Calu3 (cell line): ENCODE data around the gene RPSA. TPM values are rescaled to one million over a fixed set of nuclear protein-coding genes. Genes with fewer than 3 reads are reported as not detected.
A peak's percentile ranks its signal among the peaks of the same experiment; 100 is the strongest.

Experiments used
- BruUV-seq: library from RNA; stranded (reverse); fragments of 400-500 nt; replicated peaks from 2 replicates; lab custom pipeline; 2021; lab: Mats Ljungman, UMichigan
- CTCF ChIA-PET: fragments of 300-600 bp; sonication (Branson Sonifier 250); formaldehyde crosslinking; loops from one replicate; lab custom pipeline; 2022; ENCODE audit warnings: antibody characterized with exemption; lab: Charles Lee
- DNase-seq: peaks from one replicate; pipeline ENCODE4 v3.0.0; 2022
- H3K27ac Mint-ChIP-seq: one replicate; pipeline ENCODE4 v1.8.0; 2022; ENCODE audit warnings: mixed read lengths; ENCODE audit not compliant: unreplicated experiment
- H3K27me3 Mint-ChIP-seq: one replicate; pipeline ENCODE4 v1.8.0; 2022; ENCODE audit warnings: mixed read lengths; ENCODE audit not compliant: unreplicated experiment
- H3K36me3 Mint-ChIP-seq: one replicate; pipeline ENCODE4 v1.8.0; 2022; ENCODE audit warnings: mild to moderate bottlenecking, moderate library complexity, mixed read lengths; ENCODE audit not compliant: insufficient read depth, unreplicated experiment
- H3K4me1 Mint-ChIP-seq: one replicate; pipeline ENCODE4 v1.8.0; 2022; ENCODE audit warnings: mild to moderate bottlenecking, low read depth, mixed read lengths; ENCODE audit not compliant: unreplicated experiment
- H3K4me3 Mint-ChIP-seq: one replicate; pipeline ENCODE4 v1.8.0; 2022; ENCODE audit warnings: mild to moderate bottlenecking, low read depth, moderate library complexity, mixed read lengths; ENCODE audit not compliant: unreplicated experiment
- H3K9me3 Mint-ChIP-seq: one replicate; pipeline ENCODE4 v1.8.0; 2022; ENCODE audit warnings: low read depth, mixed read lengths; ENCODE audit not compliant: unreplicated experiment
- CTCF ChIP-seq: fragments of 200-600 bp; IDR thresholded peaks from one replicate; pipeline ENCODE4 v1.8.0; 2022; ENCODE audit warnings: antibody characterized with exemption; ENCODE audit not compliant: unreplicated experiment
- intact Hi-C: fragments of 100-400 bp; cut with micrococcal nuclease; formaldehyde crosslinking; loops from one replicate; pipeline ENCODE4 v1.10.0; 2022; ENCODE audit not compliant: unreplicated experiment
- total RNA-seq: library from RNA; stranded (reverse); gene quantifications from 2 replicates; pipeline ENCODE4 v1.2.3, GENCODE V29; 2022

Gene RPSA
- total RNA-seq, 1 experiment from 2014 or later, result 904 TPM

- TF ChIP-seq CTCF, result no peak
- CTCF ChIA-PET, result interaction anchor here (1.3 to 3.2 kb wide), 3 partner anchors 87 to 252 kb away, joined by 4 to 32 read pairs (median 31); no protein-coding TSS in a partner anchor
- no peak overlapping the region for H3K4me3 Mint-ChIP-seq
- no TSS peak for BruUV-seq
- H3K9me3 Mint-ChIP-seq, result no peaks in the 10 kb centered on the region
- H3K4me1 Mint-ChIP-seq, result peaks cover 9% of the 10 kb centered on the region
- no peaks in the 10 kb centered on the region for H3K27me3 Mint-ChIP-seq
- H3K36me3 Mint-ChIP-seq, result peaks cover 23% of the 10 kb centered on the region
- DNase-seq, result no peak
- no peak overlapping the region for H3K27ac Mint-ChIP-seq
- intact Hi-C loops, result loop anchor here (2.0 kb wide), 2 partner anchors 86 to 190 kb away; no protein-coding TSS in a partner anchor
These were observed 27.4 kb upstream of the RPSA start for GRCh38 chr3:39378957-39379777.

- no peak overlapping the region for H3K27ac Mint-ChIP-seq
- peaks cover 29% of the 10 kb centered on the region for H3K36me3 Mint-ChIP-seq
- H3K27me3 Mint-ChIP-seq, result no peaks in the 10 kb centered on the region
- CTCF ChIA-PET, result interaction anchor here (2.1 to 3.2 kb wide), 2 partner anchors 88 to 91 kb away, joined by 31 to 32 read pairs; no protein-coding TSS in a partner anchor
- H3K9me3 Mint-ChIP-seq, result no peaks in the 10 kb centered on the region
- no peak for TF ChIP-seq CTCF
- BruUV-seq, result no TSS peak
- DNase-seq, result no peak
- no peak overlapping the region for H3K4me3 Mint-ChIP-seq
- intact Hi-C loops, result loop anchor here (2.0 to 5.0 kb wide), 3 partner anchors 47 to 191 kb away; no protein-coding TSS in a partner anchor
- peaks cover 9% of the 10 kb centered on the region for H3K4me1 Mint-ChIP-seq
These were observed 26.8 kb upstream of the RPSA start for GRCh38 chr3:39379778-39380155.

GRCh38 chr3:39381432-39381831 lies 25.1 kb upstream of the RPSA start:
- DNase-seq, result no peak
- H3K9me3 Mint-ChIP-seq, result no peaks in the 10 kb centered on the region
- no peaks in the 10 kb centered on the region for H3K27me3 Mint-ChIP-seq
- intact Hi-C loops, result loop anchor here (5.0 kb wide), 1 partner anchor 49 kb away; no protein-coding TSS in a partner anchor
- BruUV-seq, result no TSS peak
- H3K36me3 Mint-ChIP-seq, result peaks cover 35% of the 10 kb centered on the region
- H3K4me3 Mint-ChIP-seq, result no peak overlapping the region
- TF ChIP-seq CTCF, result no peak
- H3K27ac Mint-ChIP-seq, result no peak overlapping the region
- H3K4me1 Mint-ChIP-seq, result peaks cover 24% of the 10 kb centered on the region
- CTCF ChIA-PET, result no interaction called here

- BruUV-seq, result TSS peak; percentile 78
- H3K9me3 Mint-ChIP-seq, result no peaks in the 10 kb centered on the region
- peak; percentile 16 for TF ChIP-seq CTCF
- CTCF ChIA-PET, result no interaction called here
- intact Hi-C loops, result loop anchor here (5.0 kb wide), 1 partner anchor 51 kb away; no protein-coding TSS in a partner anchor
- no peaks in the 10 kb centered on the region for H3K27me3 Mint-ChIP-seq
- peak; percentile 76 for DNase-seq
- H3K4me1 Mint-ChIP-seq, result peaks cover 36% of the 10 kb centered on the region
- peak within 1 kb of the TSS; percentile 99 for H3K4me3 Mint-ChIP-seq
- H3K36me3 Mint-ChIP-seq, result peaks cover 37% of the 10 kb centered on the region
- peak within 1 kb of the TSS; percentile 97 for H3K27ac Mint-ChIP-seq
These were observed 23.3 kb upstream of the RPSA start, which contains the start of gene SLC25A38 for GRCh38 chr3:39383045-39383880. Gene SLC25A38, plus strand, starts transcription at chr3:39383370. Its CDS starts 355 bp downstream, at chr3:39383725.
